GF-D8 (cell line): ENCODE data around the gene SAXO2.
"Not testable (repeated sequence)": the region's sequence is repeated elsewhere in the genome, so short reads cannot be mapped to it uniquely, and the experiment has no call there.

Source experiments
- DNase-seq: peaks from one replicate; lab custom pipeline; 2025; lab: John Stamatoyannopoulos, UW

SAXO2 gene

GRCh38 chr15:82313951-82314768 is 51.5 kb downstream of the SAXO2 start:
- not testable (repeated sequence) for DNase-seq

GRCh38 chr15:82314769-82315518 is 52.3 kb downstream of the SAXO2 start:
- no peak for DNase-seq

- DNase-seq: no peak
Measured at GRCh38 chr15:82315519-82316246, 53.1 kb downstream of the SAXO2 start.

- DNase-seq: not testable (repeated sequence)
Measured at GRCh38 chr15:82316247-82317090, 53.9 kb downstream of the SAXO2 start.

GRCh38 chr15:82317091-82317489 is 54.5 kb downstream of the SAXO2 start:
- no peak for DNase-seq

- not testable (repeated sequence) for DNase-seq
Measured at GRCh38 chr15:82317516-82317915, 54.9 kb downstream of the SAXO2 start.

- not testable (repeated sequence) for DNase-seq
Measured at GRCh38 chr15:82318281-82318680, 55.7 kb downstream of the SAXO2 start.

GRCh38 chr15:82319522-82320278 is 57.1 kb downstream of the SAXO2 start:
- DNase-seq: not testable (repeated sequence)

- DNase-seq: not testable (repeated sequence)
Measured at GRCh38 chr15:82320861-82321260, 58.2 kb downstream of the SAXO2 start.

- DNase-seq: not testable (repeated sequence)
Measured at GRCh38 chr15:82322488-82322887, 59.9 kb downstream of the SAXO2 start.

- DNase-seq: not testable (repeated sequence)
Measured at GRCh38 chr15:82324831-82325230, 62.2 kb downstream of the SAXO2 start.

- DNase-seq: not testable (repeated sequence)
Measured at GRCh38 chr15:82325646-82326045, 63.0 kb downstream of the SAXO2 start.

- not testable (repeated sequence) for DNase-seq
Measured at GRCh38 chr15:82326896-82327295, 64.3 kb downstream of the SAXO2 start.

- DNase-seq: not testable (repeated sequence)
Measured at GRCh38 chr15:82327372-82327771, 64.8 kb downstream of the SAXO2 start.

- DNase-seq: not testable (repeated sequence)
Measured at GRCh38 chr15:82329039-82329438, 66.4 kb downstream of the SAXO2 start.

- DNase-seq: not testable (repeated sequence)
Measured at GRCh38 chr15:82330921-82331320, 68.3 kb downstream of the SAXO2 start.

GRCh38 chr15:82331576-82332304 is 69.1 kb downstream of the SAXO2 start:
- DNase-seq: not testable (repeated sequence)

- not testable (repeated sequence) for DNase-seq
Measured at GRCh38 chr15:82332711-82333602, 70.3 kb downstream of the SAXO2 start.
